Measurements from ENCODE around the gene APOL2. TPM values are rescaled to one million over a fixed set of nuclear protein-coding genes. Genes with fewer than 3 reads are reported as not detected.
"Not testable (repeated sequence)": the region's sequence is repeated elsewhere in the genome, so short reads cannot be mapped to it uniquely, and the experiment has no call there.

The APOL2 gene
- total RNA-seq, 2 experiments from 2014 or later: 11.8 to 12.4 TPM

DNA sequence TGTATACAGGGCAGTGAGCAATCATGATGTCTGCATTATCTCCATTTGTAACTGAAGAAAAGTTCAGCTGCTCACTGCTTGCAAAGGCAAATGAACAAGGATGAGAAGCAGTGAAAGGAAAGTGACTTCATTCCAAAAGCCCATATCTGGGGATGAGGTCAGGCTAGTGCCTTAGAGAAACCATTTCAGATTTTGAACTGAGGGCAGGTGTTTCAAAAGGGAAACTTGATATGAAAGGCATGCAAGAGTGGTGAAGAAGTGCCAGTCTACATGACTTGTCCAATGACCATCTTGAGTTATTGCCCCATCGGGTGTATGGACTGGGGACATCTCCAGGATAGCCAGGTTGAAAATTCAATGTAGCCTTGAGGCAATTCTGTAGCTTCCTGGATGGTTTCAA lies 30.4 kb downstream of the APOL2 start:
- H3K4me1 ChIP-seq (ENCODE audit: insufficient read depth, low read length, poor library complexity, severe bottlenecking): peaks cover 3% of the 10 kb centered on the region
- no TSS peak for BruUV-seq (replicated peaks)
- ChIA-PET CTCF (ENCODE audit: unreplicated experiment) (no interaction called here), POLR2A (no interaction called here)
- H3K9me3 ChIP-seq (ENCODE audit: low read length): peaks cover 12% of the 10 kb centered on the region; the same call in 1 of the 2 replicates
- no peak overlapping the region for H3K27ac ChIP-seq (ENCODE audit: low read depth, low read length, poor library complexity, severe bottlenecking)
- no peak overlapping the region for H2AFZ ChIP-seq (ENCODE audit: low read length)
- no peaks in the 10 kb centered on the region for H4K20me1 ChIP-seq (ENCODE audit: insufficient read depth, low read length)
- H3K79me2 ChIP-seq (ENCODE audit: insufficient read depth, low read depth, low read length): no peaks in the 10 kb centered on the region
- intact Hi-C loops (cut with micrococcal nuclease; ENCODE audit: unreplicated experiment): no loop called here
- no peak overlapping the region for H3K4me3 ChIP-seq (ENCODE audit: low read depth, low read length, poor library complexity, severe bottlenecking)
- TF ChIP-seq EZH2phosphoT487 (IDR thresholded peaks at IDR 0.05; ENCODE audit: borderline replicate concordance, low read depth, low read length) (no peak), CTCF (conservative IDR thresholded peaks at IDR 0.05; ENCODE audit: low read length) (no peak)
- H3K9me2 ChIP-seq (ENCODE audit: insufficient read depth, low read length): no peaks in the 10 kb centered on the region
- DNase-seq (ENCODE audit: low spot score): no peak
- H3K36me3 ChIP-seq (ENCODE audit: insufficient read depth, low read length): no peaks in the 10 kb centered on the region
- no peak overlapping the region for H3K4me2 ChIP-seq (ENCODE audit: low read length)

- Histone ChIP-seq H3K4me2 (ENCODE audit: low read length) (no peak overlapping the region), H3K27ac (ENCODE audit: low read depth, low read length, poor library complexity, severe bottlenecking) (no peak overlapping the region), H4K20me1 (ENCODE audit: insufficient read depth, low read length) (no peaks in the 10 kb centered on the region), H2AFZ (ENCODE audit: low read length) (no peak overlapping the region), H3K79me2 (ENCODE audit: insufficient read depth, low read depth, low read length) (no peaks in the 10 kb centered on the region), H3K9me3 (ENCODE audit: low read length) (peaks cover 12% of the 10 kb centered on the region; the same call in 1 of the 2 replicates), H3K4me3 (ENCODE audit: low read depth, low read length, poor library complexity, severe bottlenecking) (no peak overlapping the region), H3K4me1 (ENCODE audit: insufficient read depth, low read length, poor library complexity, severe bottlenecking) (peaks cover 3% of the 10 kb centered on the region), H3K9me2 (ENCODE audit: insufficient read depth, low read length) (no peaks in the 10 kb centered on the region), H3K36me3 (ENCODE audit: insufficient read depth, low read length) (no peaks in the 10 kb centered on the region)
- intact Hi-C loops (cut with micrococcal nuclease; ENCODE audit: unreplicated experiment): no loop called here
- no peak for DNase-seq (ENCODE audit: low spot score)
- BruUV-seq (replicated peaks): no TSS peak
- ChIA-PET CTCF (ENCODE audit: unreplicated experiment) (no interaction called here), POLR2A (no interaction called here)
- TF ChIP-seq CTCF (conservative IDR thresholded peaks at IDR 0.05; ENCODE audit: low read length) (no peak), EZH2phosphoT487 (IDR thresholded peaks at IDR 0.05; ENCODE audit: borderline replicate concordance, low read depth, low read length) (no peak)
Measured at GRCh38 chr22:36208162-36208765, 31.1 kb downstream of the APOL2 start.

GRCh38 chr22:36206255-36206654 lies 33.1 kb downstream of the APOL2 start:
- Histone ChIP-seq H3K4me3 (ENCODE audit: low read depth, low read length, poor library complexity, severe bottlenecking) (no peak overlapping the region), H3K27ac (ENCODE audit: low read depth, low read length, poor library complexity, severe bottlenecking) (no peak overlapping the region), H3K79me2 (ENCODE audit: insufficient read depth, low read depth, low read length) (no peaks in the 10 kb centered on the region), H2AFZ (ENCODE audit: low read length) (peak overlapping the region; percentile 16; the same call in 1 of the 2 replicates), H3K4me1 (ENCODE audit: insufficient read depth, low read length, poor library complexity, severe bottlenecking) (peaks cover 3% of the 10 kb centered on the region), H3K9me3 (ENCODE audit: low read length) (peaks cover 12% of the 10 kb centered on the region; the same call in 1 of the 2 replicates), H3K9me2 (ENCODE audit: insufficient read depth, low read length) (no peaks in the 10 kb centered on the region), H4K20me1 (ENCODE audit: insufficient read depth, low read length) (no peaks in the 10 kb centered on the region), H3K36me3 (ENCODE audit: insufficient read depth, low read length) (no peaks in the 10 kb centered on the region), H3K4me2 (ENCODE audit: low read length) (no peak overlapping the region)
- POLR2A ChIA-PET: no interaction called here
- BruUV-seq (replicated peaks): no TSS peak
- no peak for DNase-seq (ENCODE audit: low spot score)
- CTCF ChIA-PET (ENCODE audit: unreplicated experiment): no interaction called here
- no peak for TF ChIP-seq EZH2phosphoT487 (IDR thresholded peaks at IDR 0.05; ENCODE audit: borderline replicate concordance, low read depth, low read length)
- TF ChIP-seq CTCF (conservative IDR thresholded peaks at IDR 0.05; ENCODE audit: low read length): no peak
- intact Hi-C loops (cut with micrococcal nuclease; ENCODE audit: unreplicated experiment): no loop called here

DNA sequence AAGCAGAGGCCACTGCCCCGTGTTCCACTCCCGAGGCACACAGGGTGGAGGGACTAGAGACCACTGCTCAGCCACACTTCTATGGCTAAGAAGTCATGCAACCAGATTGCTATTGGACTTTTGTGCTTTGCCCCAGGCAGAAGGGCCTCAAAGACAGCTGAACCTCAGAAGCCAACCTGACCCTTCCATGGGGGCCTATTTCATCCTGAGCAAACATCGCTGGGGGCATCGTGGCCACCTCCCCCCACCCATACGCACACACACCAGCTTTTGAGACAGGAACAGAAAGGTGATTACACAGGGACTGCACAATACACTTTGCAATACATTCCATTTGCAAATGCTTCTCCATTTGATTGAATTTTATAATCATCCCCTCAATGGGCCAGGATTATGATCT lies 33.8 kb downstream of the APOL2 start:
- H4K20me1 ChIP-seq (ENCODE audit: insufficient read depth, low read length); intact Hi-C loops (cut with micrococcal nuclease; ENCODE audit: unreplicated experiment); H3K4me2 ChIP-seq (ENCODE audit: low read length); H3K27ac ChIP-seq (ENCODE audit: low read depth, low read length, poor library complexity, severe bottlenecking); BruUV-seq (replicated peaks); H3K4me3 ChIP-seq (ENCODE audit: low read depth, low read length, poor library complexity, severe bottlenecking); H2AFZ ChIP-seq (ENCODE audit: low read length); H3K79me2 ChIP-seq (ENCODE audit: insufficient read depth, low read depth, low read length); POLR2A ChIA-PET; CTCF ChIA-PET (ENCODE audit: unreplicated experiment); H3K36me3 ChIP-seq (ENCODE audit: insufficient read depth, low read length); DNase-seq (ENCODE audit: low spot score); H3K9me2 ChIP-seq (ENCODE audit: insufficient read depth, low read length); H3K4me1 ChIP-seq (ENCODE audit: insufficient read depth, low read length, poor library complexity, severe bottlenecking): not testable (repeated sequence)
- H3K9me3 ChIP-seq (ENCODE audit: low read length): peaks cover 12% of the 10 kb centered on the region; the same call in 1 of the 2 replicates
